Amygdala (tissue), 56 donors: Measurements from ENCODE around the gene ASTN1.
A peak's percentile ranks its signal among the peaks of the same experiment; 100 is the strongest.

Experiments used
- DNase-seq, 56 donors: peaks; one replicate each; lab custom pipeline; 2025; lab: John Stamatoyannopoulos, UW

ASTN1 gene

DNA sequence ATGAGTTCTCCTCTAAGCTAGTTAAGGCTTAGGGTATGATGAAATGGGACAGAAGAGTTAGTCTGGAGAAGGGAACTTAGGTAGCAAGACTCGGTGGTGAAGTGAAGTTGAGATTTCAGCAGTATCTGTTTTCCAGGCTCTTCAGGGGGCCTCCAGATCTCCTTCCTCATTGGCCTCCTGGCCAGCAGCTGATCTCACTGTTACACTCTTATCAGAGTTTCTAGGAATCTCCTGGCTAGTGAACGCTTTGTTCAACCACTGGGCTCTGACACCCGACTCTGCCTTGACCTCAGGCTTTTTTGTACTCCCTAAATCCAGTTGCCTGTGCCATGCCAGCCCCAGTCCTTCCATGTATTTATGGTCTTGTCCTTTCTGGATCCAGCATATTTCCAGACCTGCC is 311.0 kb downstream of the ASTN1 start:
- no peak for DNase-seq

DNA sequence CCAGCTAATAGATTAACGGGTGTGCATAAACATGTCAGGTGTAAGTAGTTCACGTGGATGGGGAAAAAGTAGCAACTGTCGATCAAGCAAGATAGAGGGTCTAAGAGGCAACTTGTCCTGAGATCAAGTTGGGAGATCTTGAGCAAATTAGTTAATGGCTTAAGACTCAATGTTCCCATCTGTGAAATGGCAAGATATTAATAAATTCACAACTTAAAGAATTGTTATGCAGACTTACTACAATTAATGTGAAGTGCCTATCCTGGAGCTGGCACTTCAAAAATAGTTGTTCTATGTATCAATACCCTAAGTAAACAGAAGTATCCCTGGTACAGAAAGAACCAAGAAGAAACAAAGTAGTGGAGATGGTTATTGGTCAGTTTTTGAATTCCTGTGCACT is 312.4 kb downstream of the ASTN1 start:
- no peak for DNase-seq

- DNase-seq = no peak
These were observed 313.6 kb downstream of the ASTN1 start for GRCh38 chr1:176850871-176851270.

DNA sequence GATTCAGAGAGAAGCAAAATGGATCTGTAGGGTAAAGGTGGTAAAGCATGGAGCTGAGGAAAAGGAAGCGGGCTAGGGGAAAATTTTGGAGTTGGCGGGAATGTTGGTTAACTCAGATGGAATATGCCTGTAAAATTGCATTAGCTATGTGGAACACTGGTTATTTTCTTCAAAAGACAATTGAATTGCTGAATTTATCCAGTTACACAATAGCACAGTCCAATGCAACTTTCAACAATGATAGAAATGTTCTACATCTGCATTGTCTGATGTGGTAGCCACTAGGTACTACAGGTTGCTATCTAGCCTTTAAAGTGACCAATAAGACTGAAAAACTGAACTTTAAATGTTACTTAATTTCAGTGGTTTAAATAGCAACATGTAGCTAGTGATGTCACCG is 315.2 kb downstream of the ASTN1 start:
- DNase-seq = no peak

GRCh38 chr1:176847052-176847451 is 317.5 kb downstream of the ASTN1 start:
- no peak for DNase-seq

DNA sequence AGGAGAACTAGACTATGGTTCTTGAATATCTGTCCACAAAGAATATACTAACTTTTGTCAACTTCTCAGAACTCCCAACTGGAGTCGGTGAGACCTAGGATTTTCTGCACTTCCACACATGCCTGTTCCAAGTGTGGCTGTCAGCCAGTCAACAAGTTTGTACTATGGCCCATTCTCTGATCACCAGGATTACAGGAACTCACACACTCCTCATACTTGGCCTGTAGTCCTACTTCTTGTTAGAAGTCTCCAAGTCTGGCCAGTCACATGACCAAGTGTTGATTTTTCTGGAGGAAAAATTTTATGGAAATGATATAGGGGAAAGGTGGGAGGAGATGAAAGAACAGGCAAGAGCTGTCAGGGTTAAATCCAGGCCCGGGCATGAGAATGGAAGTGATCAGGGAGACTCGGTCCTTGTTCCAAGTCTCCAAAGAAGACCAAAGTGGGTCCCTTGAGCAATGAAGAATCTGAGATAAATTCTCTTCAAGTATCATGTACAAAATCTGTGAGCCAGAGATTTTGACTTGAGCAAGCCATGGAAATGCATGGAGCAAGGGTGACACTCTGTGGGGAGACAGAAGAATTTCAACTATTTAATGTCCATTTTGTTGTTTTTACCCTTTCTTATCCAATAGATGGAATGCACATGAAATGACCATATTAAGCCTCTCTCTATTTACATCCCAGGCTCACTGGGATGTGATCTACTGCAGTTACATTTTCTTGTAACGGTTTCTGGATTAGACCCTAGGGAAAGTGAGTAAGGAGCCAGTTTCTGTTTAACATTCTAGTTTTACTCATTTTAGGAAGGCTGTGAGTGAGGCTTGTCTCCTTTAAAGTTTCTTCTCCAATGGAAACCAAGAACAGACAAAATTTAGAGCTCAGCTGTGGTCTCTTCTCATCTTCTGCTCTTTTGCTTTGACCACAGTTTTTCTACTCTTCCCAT is 320.9 kb downstream of the ASTN1 start:
- DNase-seq = peak in 13 of 56 donors; percentile 1 to 38 (median 16)

DNA sequence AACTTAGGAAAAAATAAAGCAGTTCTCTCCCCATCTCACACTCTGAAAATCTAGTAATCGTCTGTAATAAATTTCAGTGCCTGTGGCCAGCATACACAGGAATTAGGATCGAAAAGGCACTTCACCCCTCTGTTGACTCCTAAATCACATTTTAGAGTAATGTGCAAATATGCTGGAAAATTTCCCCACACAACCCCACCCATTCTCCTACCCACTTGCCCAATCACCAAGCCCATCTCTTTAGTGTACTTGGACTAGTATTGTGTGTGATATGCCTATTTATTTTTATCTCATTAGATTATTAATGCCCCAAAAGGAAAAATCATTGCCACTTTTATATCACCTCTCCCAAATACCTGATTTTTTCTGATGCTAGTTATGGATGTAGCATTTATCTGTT is 323.3 kb downstream of the ASTN1 start:
- no peak for DNase-seq

DNA sequence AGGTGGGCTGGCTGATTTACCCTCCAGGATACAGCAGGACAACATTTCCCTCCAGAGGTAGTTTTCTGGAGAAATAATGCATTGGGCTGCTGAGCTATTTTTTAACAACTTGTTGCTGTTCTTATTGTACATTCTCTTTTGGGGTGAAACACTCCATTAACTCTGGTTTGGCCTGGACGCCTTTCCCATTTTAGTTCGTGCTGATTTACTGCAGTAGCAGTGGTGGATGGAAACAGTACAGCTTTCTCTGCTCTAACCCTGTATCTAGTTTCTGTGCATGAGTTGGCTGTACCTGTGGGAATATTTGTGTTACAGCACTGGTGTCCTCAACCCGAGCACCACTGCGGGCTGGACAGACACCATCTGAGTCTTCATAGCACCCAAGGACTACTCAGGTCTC is 325.3 kb downstream of the ASTN1 start:
- no peak for DNase-seq

- no peak for DNase-seq
These were observed 326.1 kb downstream of the ASTN1 start for GRCh38 chr1:176838276-176838995.

DNA sequence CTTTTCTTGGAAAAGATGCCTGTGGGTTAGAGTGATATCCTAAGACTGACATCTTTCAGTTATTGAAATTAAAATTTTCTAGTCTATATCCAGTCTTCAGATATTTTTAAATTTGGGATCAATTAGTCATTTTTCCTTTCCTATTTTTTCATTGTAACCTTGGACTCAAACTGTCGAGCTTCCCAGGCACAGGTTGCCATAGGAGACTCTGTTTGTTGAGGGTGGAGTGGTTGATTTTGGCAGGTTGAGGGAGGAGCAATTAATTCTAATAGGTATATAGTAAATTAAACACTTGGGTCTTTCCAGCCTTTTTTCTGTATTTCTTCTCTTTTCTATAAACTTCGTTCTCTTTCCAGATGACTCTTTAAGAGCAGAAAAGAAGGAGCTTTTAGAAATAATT is 326.8 kb downstream of the ASTN1 start:
- DNase-seq = no peak

DNA sequence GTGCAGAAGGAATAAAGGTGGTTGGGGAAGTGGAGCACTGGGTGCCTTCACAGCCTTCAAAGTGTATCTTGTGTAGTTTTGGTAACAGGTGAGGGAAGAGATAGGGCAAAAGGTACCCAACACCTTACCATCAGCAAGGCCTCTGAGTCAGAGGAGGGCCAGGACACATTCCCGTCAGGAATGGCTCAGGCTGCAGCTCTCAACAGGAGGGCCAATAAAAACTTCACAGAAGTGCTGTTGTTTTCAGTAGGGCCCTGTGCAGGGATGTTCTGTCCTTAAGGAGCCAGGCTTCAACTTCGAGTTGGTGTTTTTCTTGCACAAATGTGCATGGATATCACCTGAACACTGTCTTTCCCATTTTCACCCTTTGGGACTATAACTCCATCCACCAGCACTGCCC is 333.4 kb downstream of the ASTN1 start:
- DNase-seq = no peak

DNA sequence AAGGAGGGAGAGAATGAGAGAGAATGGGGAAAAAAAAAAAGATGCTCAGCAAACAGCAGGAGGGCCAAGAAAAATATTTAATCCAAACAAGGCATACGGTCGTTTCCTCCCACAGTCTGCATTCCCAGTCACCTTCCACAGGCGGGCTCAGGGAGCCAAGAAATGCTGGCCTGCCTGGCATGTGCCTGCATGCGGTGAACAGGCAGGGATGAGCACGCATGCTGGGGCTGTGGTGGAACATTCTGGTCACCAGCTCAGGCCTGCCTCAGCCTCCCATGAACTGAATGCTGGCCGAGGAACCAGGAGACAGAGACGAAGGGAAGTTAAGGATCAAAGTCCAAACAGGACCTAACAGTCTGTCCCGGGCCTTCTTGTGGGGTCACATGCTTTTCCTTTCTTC is 335.3 kb downstream of the ASTN1 start:
- DNase-seq = no peak

- no peak for DNase-seq
These were observed 338.2 kb downstream of the ASTN1 start for GRCh38 chr1:176826265-176826664.

DNA sequence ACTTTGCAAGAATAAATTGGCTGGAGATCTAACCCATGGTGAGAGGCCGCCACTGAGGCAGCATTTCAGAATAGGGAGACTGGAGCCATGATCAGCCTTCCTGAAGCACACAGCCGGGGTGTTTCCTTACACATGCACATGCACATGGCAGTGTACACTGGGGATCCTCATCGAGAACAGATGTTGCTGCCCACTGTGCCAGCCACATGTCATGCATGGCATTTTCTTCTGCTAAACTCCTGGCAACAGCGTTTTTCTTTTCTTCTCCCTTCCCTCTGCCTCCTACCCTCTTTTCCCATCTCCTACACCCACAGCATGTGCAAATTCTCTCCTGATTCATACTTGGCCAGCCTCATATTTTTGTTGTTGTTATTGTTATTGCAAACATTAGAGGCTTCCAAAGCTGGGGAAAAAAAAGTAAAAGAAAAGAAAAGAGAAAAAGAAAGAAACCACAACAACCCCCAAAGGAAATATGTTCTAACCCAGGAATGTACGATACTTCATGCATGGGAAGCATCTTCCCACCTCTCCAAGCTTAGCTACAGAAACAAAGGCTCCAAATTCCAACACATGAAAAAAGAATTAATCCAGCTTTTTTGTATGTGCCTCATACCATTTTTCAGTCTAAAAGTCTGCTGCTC is 344.0 kb downstream of the ASTN1 start:
- peak in 1 of 56 donors; percentile 14 for DNase-seq

DNA sequence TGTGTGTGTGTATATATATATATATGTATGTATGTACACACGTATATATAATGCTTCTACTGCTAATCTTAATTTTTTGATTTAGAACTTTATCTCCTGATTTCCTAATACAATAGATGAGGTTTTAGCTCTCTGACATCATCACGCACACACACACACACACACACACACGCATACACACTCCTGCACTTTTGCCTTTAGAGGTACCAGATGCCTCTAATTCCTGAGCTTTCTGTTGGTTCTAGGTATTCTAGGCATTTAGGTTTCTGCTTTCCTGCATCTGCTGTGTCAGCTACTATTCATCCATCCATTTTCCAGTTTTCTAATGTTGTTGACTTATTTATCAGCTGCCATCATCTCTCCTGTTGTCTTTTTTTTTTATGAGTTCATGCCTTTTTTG is 348.3 kb downstream of the ASTN1 start:
- DNase-seq = no peak

- DNase-seq = no peak
These were observed 348.9 kb downstream of the ASTN1 start for GRCh38 chr1:176815621-176816020.

DNA sequence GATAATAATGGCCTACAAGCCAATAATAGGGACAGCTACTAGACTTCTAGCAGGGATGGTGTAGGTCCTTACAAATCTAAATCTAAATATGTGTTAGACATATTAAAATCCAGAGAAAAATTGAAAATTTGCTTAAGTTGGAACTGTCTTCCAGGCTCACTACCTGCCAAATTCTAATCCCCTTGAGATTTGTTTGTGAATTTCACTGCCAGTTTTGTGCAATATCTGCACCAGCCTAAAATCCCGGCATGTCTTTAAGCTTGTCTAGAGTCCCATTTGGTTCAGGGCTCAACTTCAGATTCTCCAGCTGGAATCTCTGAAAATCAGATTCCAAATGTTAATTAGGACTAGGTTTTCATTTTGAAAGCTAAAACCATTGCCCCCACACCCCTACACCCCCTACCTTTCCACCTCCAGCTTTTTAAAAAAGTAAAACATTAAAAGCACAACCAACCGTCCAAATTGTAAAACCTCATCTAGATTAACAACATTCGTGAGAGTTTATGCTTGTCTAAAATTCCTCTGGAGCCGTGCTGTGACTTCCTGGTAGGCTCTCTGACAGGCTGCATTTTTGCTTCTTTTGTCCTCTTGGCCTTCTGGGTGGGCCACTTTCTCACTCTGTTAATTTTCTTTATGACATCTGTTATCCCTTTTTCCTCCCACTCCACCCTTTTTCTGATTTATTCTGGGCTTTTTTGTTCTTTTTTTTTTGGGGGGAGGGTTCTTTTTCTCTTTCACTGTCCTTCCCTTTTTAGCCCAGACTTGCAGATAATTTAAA is 352.8 kb downstream of the ASTN1 start:
- DNase-seq = no peak

- no peak for DNase-seq
These were observed 355.2 kb downstream of the ASTN1 start for GRCh38 chr1:176809292-176809691.
